PFSK-1 (cell line): ENCODE results near the gene DAB1.

Source experiments
- FOXP2 ChIP-seq: optimal IDR thresholded peaks from 2 replicates; pipeline ENCODE3; 2011; ENCODE audit warnings: borderline replicate concordance, control low read depth, inconsistent platforms; ENCODE audit not compliant: insufficient read depth; ENCODE audit errors: extremely low read length, extremely low read depth
- POLR2AphosphoS5 ChIP-seq: IDR thresholded peaks from 2 replicates; pipeline ENCODE4 v1.6.1; 2012; ENCODE audit warnings: low read depth, mild to moderate bottlenecking, control low read depth, low read length, moderate library complexity
- REST ChIP-seq, 2 experiments: IDR thresholded peaks; 2 replicates each; pipeline versions ENCODE4 v1.6.1 to v1.8.0; 2011 to 2012; ENCODE audit warnings: low read depth in 2 of 2, low read length in 2 of 2, control low read depth in 1 of 2, inconsistent platforms in 1 of 2, mild to moderate bottlenecking in 1 of 2, moderate library complexity in 1 of 2; ENCODE audit not compliant: insufficient read depth in 1 of 2
- SIN3A ChIP-seq: IDR thresholded peaks from 2 replicates; pipeline ENCODE4 v1.6.1; 2012; ENCODE audit warnings: mild to moderate bottlenecking, low read length, moderate library complexity, borderline replicate concordance; ENCODE audit not compliant: insufficient read depth
- TAF1 ChIP-seq: IDR thresholded peaks from 2 replicates; pipeline ENCODE4 v1.6.1; 2012; ENCODE audit warnings: low read length, control low read depth, borderline replicate concordance; ENCODE audit not compliant: insufficient read depth

DAB1 gene

GRCh38 chr1:57222307-57222706, 201.6 kb downstream of the DAB1 start:
- TF ChIP-seq SIN3A (no peak), FOXP2 (no peak), POLR2AphosphoS5 (no peak), REST (IDR thresholded peaks at IDR 0.05; ENCODE audit: insufficient read depth in 1 of 2, low read depth in 2 of 2, low read length in 2 of 2) (no peak), TAF1 (no peak)

GRCh38 chr1:57218487-57219079, 205.3 kb downstream of the DAB1 start:
- TF ChIP-seq SIN3A (no peak), TAF1 (no peak), REST (IDR thresholded peaks at IDR 0.05; ENCODE audit: insufficient read depth in 1 of 2, low read depth in 2 of 2, low read length in 2 of 2) (no peak), FOXP2 (no peak), POLR2AphosphoS5 (no peak)

GRCh38 chr1:57217905-57218304, 206.0 kb downstream of the DAB1 start:
- no peak for TF ChIP-seq FOXP2
- no peak for TF ChIP-seq SIN3A
- TF ChIP-seq POLR2AphosphoS5 = no peak
- TF ChIP-seq TAF1 = no peak

GRCh38 chr1:57214951-57215575, 208.8 kb downstream of the DAB1 start:
- TF ChIP-seq REST (IDR thresholded peaks at IDR 0.05; ENCODE audit: insufficient read depth in 1 of 2, low read depth in 2 of 2, low read length in 2 of 2) = no peak
- TF ChIP-seq TAF1 = no peak
- TF ChIP-seq SIN3A = no peak
- no peak for TF ChIP-seq POLR2AphosphoS5
- no peak for TF ChIP-seq FOXP2

GRCh38 chr1:57210881-57211280, 213.0 kb downstream of the DAB1 start:
- no peak for TF ChIP-seq REST (IDR thresholded peaks at IDR 0.05; ENCODE audit: insufficient read depth in 1 of 2, low read depth in 2 of 2, low read length in 2 of 2)
- no peak for TF ChIP-seq FOXP2
- no peak for TF ChIP-seq TAF1
- TF ChIP-seq SIN3A = no peak
- no peak for TF ChIP-seq POLR2AphosphoS5
